WTC11 (cell line): ENCODE data around the gene ATG5.

ENCODE experiments used
- CTCF ChIP-seq: fragments of 200-600 bp; IDR thresholded peaks from 2 replicates; pipeline ENCODE4 v1.8.0; 2022; ENCODE audit warnings: antibody characterized with exemption
- NFATC4 ChIP-seq: fragments of 250-450 bp; sonication (Bioruptor Pico); IDR thresholded peaks from 2 replicates; pipeline ENCODE4 v1.9.0; 2021; ENCODE audit warnings: mild to moderate bottlenecking
- NR1H2 ChIP-seq: sonication (generic); formaldehyde crosslinking; IDR thresholded peaks from 2 replicates; pipeline ENCODE4 v1.9.0; 2021; ENCODE audit warnings: mild to moderate bottlenecking, moderate library complexity, missing genetic modification reagents
- ZNF232 ChIP-seq: sonication (generic); formaldehyde crosslinking; IDR thresholded peaks from 2 replicates; pipeline ENCODE4 v1.8.0; 2022; ENCODE audit warnings: mild to moderate bottlenecking, missing genetic modification reagents
- TF ChIP-seq, protein P1 (sequence below): sonication (generic); formaldehyde crosslinking; IDR thresholded peaks from 2 replicates; pipeline ENCODE4 v1.8.1; 2023; ENCODE audit warnings: mild to moderate bottlenecking, missing genetic modification reagents, moderate library complexity

DNA sequence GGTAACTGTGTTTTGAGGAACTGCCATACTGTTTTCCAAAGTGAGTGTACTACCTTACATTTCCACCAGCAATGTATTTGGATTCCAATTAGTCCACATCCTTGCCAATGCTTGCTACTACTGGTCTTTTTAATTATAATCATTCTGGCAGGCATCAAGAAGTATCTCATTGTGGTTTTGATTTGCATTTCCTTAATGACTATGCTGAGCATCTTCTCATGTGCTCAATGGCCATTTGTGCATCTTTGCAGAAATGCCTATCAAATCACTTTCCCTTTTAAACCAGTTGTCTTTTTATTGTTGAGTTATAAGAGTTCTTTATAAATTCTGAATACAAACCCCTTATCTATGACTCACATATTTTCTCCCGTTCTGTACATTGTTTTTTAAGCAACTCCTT is 75.9 kb downstream of the ATG5 start:
- TF ChIP-seq, protein P1, sequence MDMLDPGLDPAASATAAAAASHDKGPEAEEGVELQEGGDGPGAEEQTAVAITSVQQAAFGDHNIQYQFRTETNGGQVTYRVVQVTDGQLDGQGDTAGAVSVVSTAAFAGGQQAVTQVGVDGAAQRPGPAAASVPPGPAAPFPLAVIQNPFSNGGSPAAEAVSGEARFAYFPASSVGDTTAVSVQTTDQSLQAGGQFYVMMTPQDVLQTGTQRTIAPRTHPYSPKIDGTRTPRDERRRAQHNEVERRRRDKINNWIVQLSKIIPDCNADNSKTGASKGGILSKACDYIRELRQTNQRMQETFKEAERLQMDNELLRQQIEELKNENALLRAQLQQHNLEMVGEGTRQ (CRISPR knock-in tag): no peak
- no peak for TF ChIP-seq ZNF232 (CRISPR knock-in tag)
- TF ChIP-seq NR1H2 (CRISPR knock-in tag): no peak
- no peak for TF ChIP-seq CTCF
- no peak for TF ChIP-seq NFATC4
